Measurements from ENCODE around the gene CRHR2. TPM values are rescaled to one million over a fixed set of nuclear protein-coding genes. Genes with fewer than 3 reads are reported as not detected.

Gene CRHR2
- total and polyA plus RNA-seq, 8 donors = not detected

DNA sequence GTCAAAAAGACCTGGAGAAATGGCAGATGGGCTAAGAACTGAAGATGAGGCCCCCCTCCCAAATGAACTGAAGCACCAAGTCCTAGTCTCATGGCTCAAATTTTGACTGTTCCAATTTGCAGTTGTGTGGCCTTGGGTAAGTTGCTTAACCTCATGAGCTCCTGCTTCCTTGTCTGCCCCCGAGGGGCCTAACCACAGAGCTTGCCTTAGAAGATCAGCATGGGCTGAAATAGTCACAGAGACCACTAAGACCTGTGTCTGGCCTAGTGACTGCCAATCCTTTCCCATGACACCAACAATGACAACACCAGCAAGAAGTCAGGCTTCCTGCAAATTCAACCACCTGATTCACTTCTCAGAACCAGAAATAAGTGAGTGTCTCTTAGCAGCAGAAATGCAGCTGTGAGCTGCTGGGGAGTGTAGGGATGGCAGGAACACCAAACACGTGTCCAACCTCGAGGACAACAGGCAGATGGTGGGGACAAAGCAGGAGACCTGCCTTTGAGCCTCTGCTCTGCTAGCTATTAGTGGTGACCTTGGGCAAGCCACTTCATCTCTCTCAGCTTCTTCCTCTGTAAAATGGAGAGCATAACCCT, 23.7 kb downstream of the CRHR2 start:
- no peaks in the 10 kb centered on the region for H3K4me1 ChIP-seq
- intact Hi-C loops (cut with DNase I; ENCODE audit: low total_unique reads) = no loop called here
- H3K27ac ChIP-seq = no peak overlapping the region
- TF ChIP-seq POLR2A (IDR thresholded peaks at IDR 0.05) (no peak), EP300 (IDR thresholded peaks at IDR 0.05) (no peak), POLR2AphosphoS5 (IDR thresholded peaks at IDR 0.05) (no peak)
- TF ChIP-seq, protein P1, sequence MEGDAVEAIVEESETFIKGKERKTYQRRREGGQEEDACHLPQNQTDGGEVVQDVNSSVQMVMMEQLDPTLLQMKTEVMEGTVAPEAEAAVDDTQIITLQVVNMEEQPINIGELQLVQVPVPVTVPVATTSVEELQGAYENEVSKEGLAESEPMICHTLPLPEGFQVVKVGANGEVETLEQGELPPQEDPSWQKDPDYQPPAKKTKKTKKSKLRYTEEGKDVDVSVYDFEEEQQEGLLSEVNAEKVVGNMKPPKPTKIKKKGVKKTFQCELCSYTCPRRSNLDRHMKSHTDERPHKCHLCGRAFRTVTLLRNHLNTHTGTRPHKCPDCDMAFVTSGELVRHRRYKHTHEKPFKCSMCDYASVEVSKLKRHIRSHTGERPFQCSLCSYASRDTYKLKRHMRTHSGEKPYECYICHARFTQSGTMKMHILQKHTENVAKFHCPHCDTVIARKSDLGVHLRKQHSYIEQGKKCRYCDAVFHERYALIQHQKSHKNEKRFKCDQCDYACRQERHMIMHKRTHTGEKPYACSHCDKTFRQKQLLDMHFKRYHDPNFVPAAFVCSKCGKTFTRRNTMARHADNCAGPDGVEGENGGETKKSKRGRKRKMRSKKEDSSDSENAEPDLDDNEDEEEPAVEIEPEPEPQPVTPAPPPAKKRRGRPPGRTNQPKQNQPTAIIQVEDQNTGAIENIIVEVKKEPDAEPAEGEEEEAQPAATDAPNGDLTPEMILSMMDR (IDR thresholded peaks at IDR 0.05) = no peak
- peaks cover 0 to 15% (median 0%) of the 10 kb centered on the region in 3 donors for H3K27me3 ChIP-seq
- no peak overlapping the region for H3K4me3 ChIP-seq
- 65 to 79% (median 70%) methylated on average over 3 of the region's 3 CpGs for WGBS, 5 donors
- H3K36me3 ChIP-seq = no peaks in the 10 kb centered on the region
- no peaks in the 10 kb centered on the region for H3K9me3 ChIP-seq
- no peak for DNase-seq

DNA sequence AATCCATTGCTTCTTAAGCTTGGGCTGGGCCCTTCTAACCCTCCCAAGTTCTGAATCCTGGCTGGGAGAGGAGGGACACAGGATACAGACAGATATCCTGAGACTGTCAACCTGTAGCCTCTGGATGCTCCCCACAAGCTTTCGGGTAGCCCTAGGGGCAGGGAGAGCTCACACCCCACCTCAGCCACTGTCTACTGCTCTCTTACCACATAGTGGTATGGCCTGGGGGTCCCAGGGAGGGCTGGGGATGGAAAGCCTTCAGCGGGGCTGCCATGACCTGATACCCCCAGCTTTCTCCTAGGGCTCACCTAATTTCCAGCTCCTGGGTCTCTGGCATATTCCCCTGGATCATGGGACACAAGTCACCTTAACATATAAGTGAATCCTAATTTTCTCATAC, 25.1 kb downstream of the CRHR2 start:
- WGBS, 5 donors = 89 to 100% (median 94%) methylated on average over 2 of the region's 2 CpGs
- Histone ChIP-seq H3K27ac (no peak overlapping the region), H3K4me1 (no peaks in the 10 kb centered on the region), H3K27me3 (peaks cover 0 to 2% (median 0%) of the 10 kb centered on the region in 3 donors), H3K36me3 (no peaks in the 10 kb centered on the region), H3K9me3 (no peaks in the 10 kb centered on the region), H3K4me3 (no peak overlapping the region)
- DNase-seq = no peak
- TF ChIP-seq, protein P1 (IDR thresholded peaks at IDR 0.05) = no peak
- intact Hi-C loops (cut with DNase I; ENCODE audit: low total_unique reads) = no loop called here

DNA sequence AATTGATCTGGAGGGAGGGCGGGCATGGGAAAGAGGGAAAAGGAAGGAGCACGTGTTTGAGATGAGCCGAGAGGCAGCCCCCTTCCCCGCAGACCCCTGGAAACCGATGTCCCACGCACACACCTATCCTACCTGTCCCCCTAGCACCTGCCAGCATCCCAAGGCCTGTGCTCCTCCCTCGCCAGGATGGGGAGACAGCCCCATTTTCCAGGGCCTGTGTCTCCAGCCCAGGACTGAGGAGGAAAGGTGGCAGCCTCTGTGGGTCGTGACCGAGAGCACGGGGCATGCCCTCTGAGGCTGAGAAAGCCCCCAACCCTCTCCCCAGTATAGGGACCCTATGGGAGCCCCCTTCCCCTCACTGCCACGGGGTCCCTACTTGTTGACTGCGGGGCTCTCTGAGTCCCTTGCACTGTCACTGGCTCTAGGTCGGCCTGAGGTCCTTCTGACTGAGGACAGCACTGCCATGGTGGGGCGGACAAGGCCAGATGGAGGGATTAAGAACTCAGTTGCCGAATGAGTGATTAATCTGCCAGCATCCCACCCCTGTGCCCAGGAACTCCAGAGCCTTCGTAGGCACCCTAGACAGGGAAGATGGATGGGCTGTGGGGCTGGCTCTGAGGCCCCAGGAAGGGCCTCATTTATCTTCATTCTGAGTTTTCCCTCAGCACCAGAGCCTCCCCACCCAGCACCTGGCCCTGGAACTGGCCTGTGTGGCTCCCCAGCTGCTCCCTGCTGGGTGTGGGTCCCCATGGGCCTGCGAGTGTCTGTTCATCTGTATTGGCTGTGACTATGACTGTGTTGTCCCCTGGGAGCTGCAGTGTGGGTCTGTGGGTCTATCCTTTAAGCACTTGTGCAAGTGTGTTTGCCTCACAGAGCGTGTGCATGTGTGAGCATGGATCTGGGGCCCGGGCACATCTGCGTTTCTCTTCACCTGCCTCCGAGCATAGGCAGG, 26.0 kb downstream of the CRHR2 start:
- TF ChIP-seq EP300 (IDR thresholded peaks at IDR 0.05) (no peak), POLR2AphosphoS5 (IDR thresholded peaks at IDR 0.05) (no peak), POLR2A (IDR thresholded peaks at IDR 0.05) (no peak)
- TF ChIP-seq, protein P1 (IDR thresholded peaks at IDR 0.05) = no peak
- intact Hi-C loops (cut with DNase I; ENCODE audit: low total_unique reads) = no loop called here
- WGBS, 5 donors = 78 to 86% (median 83%) methylated on average over 20 to 21 of the region's 21 CpGs

DNA sequence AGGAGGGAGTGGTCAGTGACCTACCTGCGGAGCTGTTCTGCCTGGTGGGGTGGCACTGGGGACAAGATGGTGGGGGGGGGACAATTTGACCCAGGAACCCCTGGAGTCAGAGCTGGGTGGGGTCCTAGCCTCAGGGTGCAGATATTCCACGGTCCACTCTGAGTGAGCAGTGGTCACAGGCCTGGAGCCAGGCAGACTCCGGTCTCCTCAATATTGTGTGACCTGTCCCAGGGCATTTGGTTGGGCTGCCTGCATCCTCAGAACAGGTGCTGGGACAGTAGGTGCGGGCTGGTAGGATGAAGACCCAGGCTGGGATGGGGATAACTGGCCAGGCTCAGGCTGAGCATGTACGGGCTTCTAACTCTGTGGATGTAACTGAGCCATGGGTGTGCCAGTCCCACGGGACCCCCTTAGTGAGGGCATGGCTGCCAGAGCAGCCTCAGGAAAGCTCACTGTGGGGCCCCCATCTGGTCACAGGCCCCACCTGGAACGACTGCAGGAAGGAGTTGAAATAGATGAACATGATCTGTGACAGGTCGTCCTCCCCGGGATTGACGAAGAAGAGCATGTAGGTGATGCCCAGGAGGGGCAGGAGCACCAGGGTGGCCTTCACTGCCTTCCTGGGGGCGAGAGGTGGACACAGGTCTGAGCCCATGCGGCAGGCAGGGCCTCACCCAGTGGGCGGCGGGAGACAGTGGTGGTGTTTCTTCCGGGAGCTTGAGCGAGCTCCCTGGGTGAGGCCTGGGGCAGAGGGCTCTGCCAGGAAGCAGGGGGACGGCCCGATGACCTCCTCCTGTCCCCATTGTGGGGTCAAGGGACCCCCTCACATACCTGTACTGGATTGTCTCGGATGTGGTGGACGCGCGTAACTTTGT, 26.9 kb downstream of the CRHR2 start:
- Histone ChIP-seq H3K4me1 (no peaks in the 10 kb centered on the region), H3K9me3 (no peaks in the 10 kb centered on the region), H3K4me3 (no peak overlapping the region), H3K27ac (no peak overlapping the region), H3K27me3 (no peaks in the 10 kb centered on the region), H3K36me3 (no peaks in the 10 kb centered on the region)
- intact Hi-C loops (cut with DNase I; ENCODE audit: low total_unique reads) = no loop called here
- 90 to 93% (median 92%) methylated on average over 17 to 22 of the region's 22 CpGs for WGBS, 5 donors
- TF ChIP-seq EP300 (IDR thresholded peaks at IDR 0.05) (no peak), POLR2AphosphoS5 (IDR thresholded peaks at IDR 0.05) (no peak), POLR2A (IDR thresholded peaks at IDR 0.05) (no peak)
- TF ChIP-seq, protein P1 (IDR thresholded peaks at IDR 0.05) = no peak
- DNase-seq = peak in 1 of 2 donors; percentile 11

More for the DNA sequence above, 26.0 kb downstream of the CRHR2 start:
- Histone ChIP-seq H3K36me3 (no peaks in the 10 kb centered on the region), H3K27me3 (no peaks in the 10 kb centered on the region), H3K4me1 (no peaks in the 10 kb centered on the region), H3K4me3 (no peak overlapping the region), H3K27ac (no peak overlapping the region), H3K9me3 (no peaks in the 10 kb centered on the region)
- no peak for DNase-seq
